ENCODE measurements around the gene TCHP. TPM values are rescaled to one million over a fixed set of nuclear protein-coding genes. Genes with fewer than 3 reads are reported as not detected.

Gene TCHP
- total RNA-seq, 2 donors from 2014 or later, result 17.6 to 18.7 TPM

GRCh38 chr12:109900752-109901580, 892 bp downstream of the TCHP start:
- peak overlapping the region; percentile 99 for H3K4me3 Mint-ChIP-seq
- peaks cover 15% of the 10 kb centered on the region for H3K4me1 Mint-ChIP-seq
- peak overlapping the region; percentile 97 for H3K27ac Mint-ChIP-seq
- no peaks in the 10 kb centered on the region for H3K27me3 Mint-ChIP-seq
- DNase-seq, result no peak
- peaks cover 7% of the 10 kb centered on the region for H3K36me3 Mint-ChIP-seq (ENCODE audit: low read depth)
- no peaks in the 10 kb centered on the region for H3K9me3 ChIP-seq (ENCODE audit: control insufficient read depth, low read length, poor library complexity, severe bottlenecking)
- ATAC-seq, result no peak

- H3K4me1 Mint-ChIP-seq, result peaks cover 15% of the 10 kb centered on the region
- DNase-seq (no peak), ATAC-seq (no peak)
- no peak overlapping the region for H3K4me3 Mint-ChIP-seq
- no peaks in the 10 kb centered on the region for H3K27me3 Mint-ChIP-seq
- H3K9me3 ChIP-seq (ENCODE audit: control insufficient read depth, low read length, poor library complexity, severe bottlenecking), result no peaks in the 10 kb centered on the region
- peaks cover 10% of the 10 kb centered on the region for H3K36me3 Mint-ChIP-seq (ENCODE audit: low read depth)
- peak overlapping the region; percentile 29 for H3K27ac Mint-ChIP-seq
These were observed 2.9 kb downstream of the TCHP start for GRCh38 chr12:109902891-109903418.

- ATAC-seq (no peak), DNase-seq (no peak)
- H3K27me3 Mint-ChIP-seq, result no peaks in the 10 kb centered on the region
- no peak overlapping the region for H3K4me3 Mint-ChIP-seq
- H3K9me3 ChIP-seq (ENCODE audit: control insufficient read depth, low read length, poor library complexity, severe bottlenecking), result no peaks in the 10 kb centered on the region
- H3K4me1 Mint-ChIP-seq, result peaks cover 14% of the 10 kb centered on the region
- no peak overlapping the region for H3K27ac Mint-ChIP-seq
- peaks cover 11% of the 10 kb centered on the region for H3K36me3 Mint-ChIP-seq (ENCODE audit: low read depth)
These were observed 5.2 kb downstream of the TCHP start for GRCh38 chr12:109905301-109905700.

GRCh38 chr12:109910254-109910968, 10.3 kb downstream of the TCHP start:
- no peaks in the 10 kb centered on the region for H3K27me3 Mint-ChIP-seq
- ATAC-seq, result no peak
- H3K27ac Mint-ChIP-seq, result peak overlapping the region; percentile 49

GRCh38 chr12:109910969-109911348, 10.9 kb downstream of the TCHP start:
- no peak for DNase-seq

More at GRCh38 chr12:109910254-109910968, 10.3 kb downstream of the TCHP start:
- H3K9me3 ChIP-seq (ENCODE audit: control insufficient read depth, low read length, poor library complexity, severe bottlenecking), result no peaks in the 10 kb centered on the region
- Mint-ChIP-seq H3K4me3 (no peak overlapping the region), H3K36me3 (ENCODE audit: low read depth) (peaks cover 6% of the 10 kb centered on the region), H3K4me1 (peaks cover 12% of the 10 kb centered on the region)
- no peak for DNase-seq

GRCh38 chr12:109912855-109913321, 12.8 kb downstream of the TCHP start:
- ATAC-seq, result no peak
- H3K4me3 Mint-ChIP-seq, result no peak overlapping the region
- no peak overlapping the region for H3K27ac Mint-ChIP-seq
- DNase-seq, result no peak
- H3K36me3 Mint-ChIP-seq (ENCODE audit: low read depth), result peaks cover 7% of the 10 kb centered on the region
- peaks cover 12% of the 10 kb centered on the region for H3K4me1 Mint-ChIP-seq
- H3K27me3 Mint-ChIP-seq, result no peaks in the 10 kb centered on the region
- H3K9me3 ChIP-seq (ENCODE audit: control insufficient read depth, low read length, poor library complexity, severe bottlenecking), result no peaks in the 10 kb centered on the region

More at GRCh38 chr12:109910969-109911348, 10.9 kb downstream of the TCHP start:
- Mint-ChIP-seq H3K27ac (peak overlapping the region; percentile 49), H3K27me3 (no peaks in the 10 kb centered on the region), H3K4me3 (no peak overlapping the region), H3K36me3 (ENCODE audit: low read depth) (peaks cover 8% of the 10 kb centered on the region), H3K4me1 (peaks cover 12% of the 10 kb centered on the region)
- no peaks in the 10 kb centered on the region for H3K9me3 ChIP-seq (ENCODE audit: control insufficient read depth, low read length, poor library complexity, severe bottlenecking)
- peak; percentile 25 for ATAC-seq

- no peak overlapping the region for H3K4me3 Mint-ChIP-seq
- ATAC-seq (no peak), DNase-seq (no peak)
- H3K9me3 ChIP-seq (ENCODE audit: control insufficient read depth, low read length, poor library complexity, severe bottlenecking), result no peaks in the 10 kb centered on the region
- H3K27ac Mint-ChIP-seq, result peak overlapping the region; percentile 32
- H3K4me1 Mint-ChIP-seq, result peaks cover 8% of the 10 kb centered on the region
- peaks cover 4% of the 10 kb centered on the region for H3K36me3 Mint-ChIP-seq (ENCODE audit: low read depth)
- no peaks in the 10 kb centered on the region for H3K27me3 Mint-ChIP-seq
These were observed 14.4 kb downstream of the TCHP start for GRCh38 chr12:109914461-109914860.

- H3K9me3 ChIP-seq (ENCODE audit: control insufficient read depth, low read length, poor library complexity, severe bottlenecking), result no peaks in the 10 kb centered on the region
- H3K4me3 Mint-ChIP-seq, result no peak overlapping the region
- ATAC-seq, result no peak
- no peak for DNase-seq
- peaks cover 8% of the 10 kb centered on the region for H3K4me1 Mint-ChIP-seq
- peaks cover 4% of the 10 kb centered on the region for H3K36me3 Mint-ChIP-seq (ENCODE audit: low read depth)
- no peaks in the 10 kb centered on the region for H3K27me3 Mint-ChIP-seq
- no peak overlapping the region for H3K27ac Mint-ChIP-seq
These were observed 15.3 kb downstream of the TCHP start for GRCh38 chr12:109915171-109916040.

GRCh38 chr12:109916045-109916444, 16.0 kb downstream of the TCHP start:
- Mint-ChIP-seq H3K4me3 (no peak overlapping the region), H3K36me3 (ENCODE audit: low read depth) (peaks cover 4% of the 10 kb centered on the region), H3K27ac (no peak overlapping the region), H3K4me1 (peaks cover 3% of the 10 kb centered on the region), H3K27me3 (no peaks in the 10 kb centered on the region)
- no peak for DNase-seq
- no peaks in the 10 kb centered on the region for H3K9me3 ChIP-seq (ENCODE audit: control insufficient read depth, low read length, poor library complexity, severe bottlenecking)
- no peak for ATAC-seq

- Mint-ChIP-seq H3K4me1 (peaks cover 3% of the 10 kb centered on the region), H3K27me3 (no peaks in the 10 kb centered on the region), H3K4me3 (no peak overlapping the region), H3K36me3 (ENCODE audit: low read depth) (peaks cover 4% of the 10 kb centered on the region), H3K27ac (peak overlapping the region; percentile 27)
- no peaks in the 10 kb centered on the region for H3K9me3 ChIP-seq (ENCODE audit: control insufficient read depth, low read length, poor library complexity, severe bottlenecking)
- no peak for ATAC-seq
- DNase-seq, result no peak
These were observed 19.4 kb downstream of the TCHP start for GRCh38 chr12:109919456-109919855.

- no peak for ATAC-seq
- peaks cover 4% of the 10 kb centered on the region for H3K36me3 Mint-ChIP-seq (ENCODE audit: low read depth)
- H3K4me1 Mint-ChIP-seq, result peaks cover 2% of the 10 kb centered on the region
- H3K27ac Mint-ChIP-seq, result peak overlapping the region; percentile 70
- no peaks in the 10 kb centered on the region for H3K9me3 ChIP-seq (ENCODE audit: control insufficient read depth, low read length, poor library complexity, severe bottlenecking)
- no peak for DNase-seq
- H3K27me3 Mint-ChIP-seq, result no peaks in the 10 kb centered on the region
- H3K4me3 Mint-ChIP-seq, result no peak overlapping the region
These were observed 20.2 kb downstream of the TCHP start for GRCh38 chr12:109920261-109920780.

GRCh38 chr12:109921982-109922381, 21.9 kb downstream of the TCHP start:
- H3K4me1 Mint-ChIP-seq, result peaks cover 2% of the 10 kb centered on the region
- H3K27ac Mint-ChIP-seq, result peak overlapping the region; percentile 78
- DNase-seq (no peak), ATAC-seq (no peak)
- H3K36me3 Mint-ChIP-seq (ENCODE audit: low read depth), result peaks cover 2% of the 10 kb centered on the region
- H3K4me3 Mint-ChIP-seq, result no peak overlapping the region
- H3K9me3 ChIP-seq (ENCODE audit: control insufficient read depth, low read length, poor library complexity, severe bottlenecking), result no peaks in the 10 kb centered on the region
- H3K27me3 Mint-ChIP-seq, result no peaks in the 10 kb centered on the region

Measured in T-helper 17 cell (primary cell).